Effector memory CD8-positive, alpha-beta T cell (primary cell): ENCODE measurements around the gene PITPNC1.

Source experiments
- ATAC-seq: fragments of 150-1000 bp; cut with Tn5 transposase; replicated peaks from 2 replicates; pipeline ENCODE4 v1.10.0; 2021; ENCODE audit warnings: mild to moderate bottlenecking, moderate library complexity
- DNase-seq, 3 experiments: peaks; one replicate each; pipeline ENCODE4 v3.0.0; 2021
- H3K27ac Mint-ChIP-seq, 2 donors: one replicate each; pipeline ENCODE4 v1.8.0; 2022; ENCODE audit warnings: mild to moderate bottlenecking in 2 of 2, mixed read lengths in 2 of 2, moderate library complexity in 2 of 2
- H3K27me3 Mint-ChIP-seq, 2 donors: one replicate each; pipeline ENCODE4 v1.8.0; 2022; ENCODE audit warnings: mixed read lengths in 2 of 2
- H3K36me3 Mint-ChIP-seq: one replicate; pipeline ENCODE4 v1.8.0; 2022; ENCODE audit warnings: mild to moderate bottlenecking, moderate library complexity, mixed read lengths; ENCODE audit not compliant: insufficient read depth
- H3K4me1 Mint-ChIP-seq, 2 donors: one replicate each; pipeline ENCODE4 v1.8.0; 2022; ENCODE audit warnings: low read depth in 2 of 2, mixed read lengths in 2 of 2
- H3K4me3 Mint-ChIP-seq, 2 donors: one replicate each; pipeline ENCODE4 v1.8.0; 2022; ENCODE audit warnings: mild to moderate bottlenecking in 2 of 2, mixed read lengths in 2 of 2, moderate library complexity in 2 of 2
- H3K9me3 Mint-ChIP-seq, 2 donors: one replicate each; pipeline ENCODE4 v1.8.0; 2022; ENCODE audit warnings: mixed read lengths in 2 of 2

Gene PITPNC1

DNA sequence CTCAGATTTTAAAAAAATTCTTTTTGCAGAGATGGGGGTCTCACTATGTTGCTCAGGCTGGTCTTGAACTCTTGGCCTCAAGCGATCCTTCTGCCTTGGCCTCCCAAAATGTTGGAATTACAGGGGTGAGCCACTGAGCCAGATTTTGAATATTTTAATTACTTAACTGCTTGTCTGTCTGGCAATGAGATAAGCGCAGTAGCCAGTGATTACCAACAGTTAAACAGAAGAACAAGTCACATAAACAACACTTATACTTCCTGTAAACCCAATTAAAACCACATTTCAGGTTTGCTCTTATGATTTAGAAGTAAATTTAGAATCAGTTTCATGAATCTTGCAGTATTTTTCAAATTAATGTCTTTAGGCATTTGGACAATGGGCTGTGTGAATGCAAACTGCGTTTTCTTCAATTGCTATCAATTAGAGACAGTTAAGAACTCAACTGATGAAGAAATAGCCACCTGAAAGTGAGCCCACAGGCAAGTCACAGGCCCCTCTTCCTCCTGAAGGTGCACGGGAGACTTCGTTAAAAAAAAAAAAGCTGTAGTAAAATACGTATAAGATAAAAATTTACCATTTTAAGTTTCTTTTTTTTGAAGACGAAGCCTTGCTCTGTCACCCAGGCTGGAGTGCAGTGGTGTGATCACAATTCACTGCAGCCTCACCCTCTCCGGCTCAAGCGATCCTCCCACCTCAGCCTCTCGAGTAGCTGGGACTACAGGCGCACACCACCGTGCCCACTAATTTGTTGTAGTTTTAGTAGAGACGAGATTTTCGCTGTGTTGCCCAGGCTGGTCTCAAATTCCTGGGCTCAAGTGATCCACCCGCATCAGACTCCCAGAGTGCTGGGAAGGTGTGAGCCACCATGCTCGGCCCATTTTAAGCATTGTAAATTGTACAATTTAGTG lies 73.0 kb downstream of the PITPNC1 start:
- Mint-ChIP-seq H3K4me1 (peaks cover 59 to 78% of the 10 kb centered on the region in 2 donors), H3K4me3 (peak overlapping the region; percentile 72 to 75), H3K36me3 (peaks cover 15% of the 10 kb centered on the region), H3K27me3 (no peaks in the 10 kb centered on the region), H3K27ac (peak overlapping the region; percentile 93 to 95), H3K9me3 (no peaks in the 10 kb centered on the region)
- DNase-seq, result peak in 1 of 3 experiments; percentile 43
- peak; percentile 57 for ATAC-seq

DNA sequence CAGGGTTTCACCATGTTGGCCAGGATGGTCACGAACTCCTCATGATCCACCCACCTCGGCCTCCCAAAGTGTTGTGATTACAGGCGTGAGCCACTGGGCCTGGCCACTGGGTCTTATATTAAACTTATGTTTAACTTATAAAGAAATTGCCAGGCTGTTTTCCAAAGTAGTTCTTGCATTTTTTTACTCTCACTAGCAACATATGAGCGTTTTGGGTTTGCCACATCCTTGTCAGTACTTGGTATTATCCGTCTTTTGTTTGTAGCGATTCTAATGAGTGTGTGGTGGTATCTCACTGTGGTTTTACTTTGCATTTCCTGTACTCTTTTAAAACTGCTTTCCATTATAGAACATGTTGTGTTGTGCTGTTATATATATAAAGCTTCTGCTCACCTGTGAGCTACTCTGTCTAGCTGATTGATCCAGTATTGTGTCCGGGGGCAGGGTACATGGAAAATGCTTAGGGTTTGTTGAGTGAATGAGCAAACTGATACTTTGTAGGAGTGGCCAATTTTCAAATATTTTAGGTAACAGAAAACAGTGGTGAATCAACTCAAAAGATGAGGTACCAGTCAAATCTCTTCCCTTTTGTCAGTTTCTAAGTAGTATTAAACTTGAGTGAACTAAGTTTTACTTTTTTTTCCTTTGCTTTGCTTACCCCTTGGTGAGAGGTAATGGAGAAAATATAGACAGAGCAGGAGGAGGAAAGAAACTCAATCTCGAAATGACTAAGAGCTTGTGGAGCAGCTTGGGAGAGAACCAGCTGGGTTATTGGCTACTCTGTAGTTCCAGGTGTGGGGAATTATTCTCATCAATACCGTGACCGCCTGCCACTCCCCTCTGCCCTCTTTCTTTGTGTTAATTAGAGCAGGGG lies 75.8 kb downstream of the PITPNC1 start:
- H3K27me3 Mint-ChIP-seq, result no peaks in the 10 kb centered on the region
- peak overlapping the region; percentile 93 to 95 for H3K27ac Mint-ChIP-seq
- ATAC-seq, result peak; percentile 92
- peaks cover under 1 to 2% of the 10 kb centered on the region in 2 donors for H3K9me3 Mint-ChIP-seq
- H3K4me3 Mint-ChIP-seq, result peak overlapping the region; percentile 72 to 75
- H3K36me3 Mint-ChIP-seq, result peaks cover 15% of the 10 kb centered on the region
- peak in 2 of 3 experiments; percentile 31 to 33 for DNase-seq
- peaks cover 72 to 97% of the 10 kb centered on the region in 2 donors for H3K4me1 Mint-ChIP-seq

DNA sequence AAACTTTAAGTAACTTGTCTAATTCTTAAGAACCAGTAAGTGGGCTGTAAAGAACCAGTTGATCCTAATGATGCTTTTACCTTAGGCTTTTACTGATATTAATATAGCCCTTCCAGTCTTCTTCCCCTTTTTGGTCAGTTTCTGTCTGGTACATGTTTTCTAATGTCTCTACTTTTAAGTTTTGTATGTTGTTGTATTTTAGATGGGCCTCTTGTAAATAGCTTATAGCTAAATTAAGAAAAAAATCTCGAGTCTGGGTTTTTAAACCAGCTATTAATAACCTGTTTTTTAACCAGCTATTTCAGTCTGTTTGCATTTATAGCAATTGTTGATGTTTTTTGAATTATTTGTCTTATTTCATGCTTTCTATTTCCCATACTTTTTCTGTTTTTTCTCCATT lies 79.0 kb downstream of the PITPNC1 start:
- DNase-seq, result no peak
- peak overlapping the region; percentile 3 to 52 for H3K4me3 Mint-ChIP-seq
- no peaks in the 10 kb centered on the region for H3K27me3 Mint-ChIP-seq
- H3K27ac Mint-ChIP-seq, result peak overlapping the region; percentile 82 to 86
- peaks cover 14% of the 10 kb centered on the region for H3K36me3 Mint-ChIP-seq
- no peak for ATAC-seq
- H3K4me1 Mint-ChIP-seq, result peaks cover 51 to 87% of the 10 kb centered on the region in 2 donors
- peaks cover 4 to 9% of the 10 kb centered on the region in 2 donors for H3K9me3 Mint-ChIP-seq

DNA sequence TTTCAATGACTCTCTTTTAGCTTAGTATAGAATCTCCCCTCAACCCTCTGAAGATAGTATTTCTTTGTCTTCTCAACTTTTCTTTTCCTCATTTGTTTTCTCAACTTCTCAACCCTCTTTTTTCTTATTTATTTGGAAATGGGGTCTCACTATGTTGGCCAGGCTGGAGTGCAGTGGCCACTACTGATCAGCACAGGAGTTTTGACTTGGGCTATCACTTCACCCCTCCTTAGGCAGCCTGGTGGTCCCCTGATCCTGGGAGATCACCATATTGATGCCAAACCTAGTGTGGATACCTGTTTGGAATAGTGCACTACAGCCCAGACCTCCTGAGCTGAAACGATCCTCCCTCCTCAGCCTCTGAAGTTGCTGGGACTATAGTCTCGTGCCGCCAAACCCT lies 79.8 kb downstream of the PITPNC1 start:
- peaks cover 51 to 87% of the 10 kb centered on the region in 2 donors for H3K4me1 Mint-ChIP-seq
- no peak for DNase-seq
- peaks cover 4 to 9% of the 10 kb centered on the region in 2 donors for H3K9me3 Mint-ChIP-seq
- no peak for ATAC-seq
- peaks cover 10% of the 10 kb centered on the region for H3K36me3 Mint-ChIP-seq
- H3K27me3 Mint-ChIP-seq, result no peaks in the 10 kb centered on the region
- peak overlapping the region; percentile 47 to 52 for H3K4me3 Mint-ChIP-seq
- peak overlapping the region; percentile 82 to 86 for H3K27ac Mint-ChIP-seq

DNA sequence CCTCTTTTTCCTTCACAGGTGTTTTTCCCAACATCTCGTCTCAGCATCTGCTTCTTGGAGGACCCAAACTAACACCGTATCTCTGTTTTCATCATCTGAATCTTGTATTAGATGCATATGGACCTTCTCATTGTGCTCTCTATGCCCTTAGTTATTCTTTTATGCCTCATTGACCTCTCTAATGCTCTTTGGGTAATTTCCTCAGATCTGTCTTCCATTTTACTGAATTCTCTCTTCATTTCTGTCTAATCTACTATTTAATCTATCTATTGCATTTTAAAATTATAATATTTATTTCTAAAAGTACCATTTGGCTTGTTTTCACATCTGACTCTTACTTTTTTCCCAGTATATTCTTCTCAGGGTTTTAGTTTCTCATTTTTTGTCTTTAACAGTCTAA lies 81.1 kb downstream of the PITPNC1 start:
- Mint-ChIP-seq H3K4me1 (peaks cover 45 to 81% of the 10 kb centered on the region in 2 donors), H3K36me3 (peaks cover 4% of the 10 kb centered on the region), H3K27me3 (no peaks in the 10 kb centered on the region), H3K4me3 (peak overlapping the region in 1 of 2 donors; percentile 32), H3K9me3 (peaks cover 4 to 9% of the 10 kb centered on the region in 2 donors), H3K27ac (peak overlapping the region; percentile 5 to 86)
- ATAC-seq (no peak), DNase-seq (no peak)

DNA sequence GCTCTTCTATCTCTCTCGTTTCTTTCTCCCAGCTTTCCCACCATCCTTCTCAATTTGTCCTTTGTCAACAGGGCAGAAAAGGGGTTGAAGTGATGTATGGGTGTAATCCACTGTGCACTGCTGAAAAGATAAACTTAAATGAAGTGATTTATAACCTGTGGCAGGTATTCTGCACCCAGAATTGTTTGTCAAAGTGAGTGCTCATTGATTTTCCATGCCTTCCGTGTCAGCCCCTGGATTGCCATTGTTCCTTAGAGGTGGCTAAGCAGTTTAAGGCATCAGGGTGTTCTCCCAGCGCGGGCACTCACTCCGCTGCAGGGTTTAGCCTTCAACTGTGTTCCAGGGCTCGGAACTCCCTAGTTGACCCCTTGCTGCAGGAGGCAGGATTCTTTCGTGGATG lies 82.9 kb downstream of the PITPNC1 start:
- Mint-ChIP-seq H3K4me1 (peaks cover 44 to 71% of the 10 kb centered on the region in 2 donors), H3K9me3 (peaks cover 4 to 9% of the 10 kb centered on the region in 2 donors), H3K36me3 (peaks cover 4% of the 10 kb centered on the region), H3K27ac (peak overlapping the region in 1 of 2 donors; percentile 86), H3K27me3 (no peaks in the 10 kb centered on the region), H3K4me3 (no peak overlapping the region)
- ATAC-seq, result no peak
- DNase-seq, result no peak

DNA sequence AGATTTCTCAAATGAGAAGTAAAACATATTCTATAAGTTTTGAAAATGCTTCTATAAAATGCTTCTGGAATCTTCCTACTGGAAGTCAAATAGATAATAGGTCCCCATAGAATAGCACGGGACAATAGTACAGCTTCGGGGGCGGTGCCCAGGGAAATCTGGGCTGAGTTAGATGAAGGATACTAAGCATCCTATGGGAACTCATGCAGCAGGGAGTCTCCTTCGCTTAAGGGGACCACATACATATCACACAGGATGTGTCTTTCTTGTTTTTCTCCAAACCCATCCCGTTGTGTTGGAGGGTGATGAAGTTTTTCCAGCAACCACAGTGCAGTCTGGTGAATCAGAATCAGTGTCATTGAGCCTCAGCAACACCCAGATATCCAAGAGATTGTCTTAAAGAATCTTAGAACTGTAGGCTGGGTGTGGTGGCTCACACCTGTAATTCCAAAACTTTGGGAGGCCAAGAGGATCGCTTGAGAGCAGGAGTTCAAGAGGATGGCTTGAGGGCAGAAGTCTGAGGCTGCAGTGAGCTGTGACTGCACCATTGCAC lies 84.2 kb downstream of the PITPNC1 start:
- no peaks in the 10 kb centered on the region for H3K27me3 Mint-ChIP-seq
- ATAC-seq (no peak), DNase-seq (no peak)
- peak overlapping the region; percentile 33 to 56 for H3K4me3 Mint-ChIP-seq
- H3K36me3 Mint-ChIP-seq, result peaks cover 4% of the 10 kb centered on the region
- H3K27ac Mint-ChIP-seq, result peak overlapping the region; percentile 71 to 81
- H3K4me1 Mint-ChIP-seq, result peaks cover 42 to 69% of the 10 kb centered on the region in 2 donors
- peaks cover 4 to 9% of the 10 kb centered on the region in 2 donors for H3K9me3 Mint-ChIP-seq

DNA sequence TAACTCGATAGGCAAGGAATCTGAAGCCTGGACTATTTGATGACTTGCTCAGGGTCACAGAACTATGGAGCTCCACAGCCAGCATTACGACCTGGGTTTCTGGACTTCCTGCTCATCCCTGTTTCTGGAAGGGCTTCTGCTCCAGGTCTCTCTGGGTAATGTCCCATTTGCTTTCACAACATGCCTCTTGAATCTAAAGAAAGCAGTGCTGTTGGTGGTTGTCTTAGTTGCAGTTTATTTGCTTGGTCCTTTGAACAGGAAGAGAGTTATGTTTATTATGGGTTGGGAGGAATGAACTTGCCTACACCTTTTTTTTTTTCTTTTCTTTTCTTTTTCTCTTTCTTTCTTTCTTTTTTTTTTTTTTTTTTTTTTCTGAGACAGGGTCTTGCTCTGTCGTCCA lies 84.8 kb downstream of the PITPNC1 start:
- no peak for ATAC-seq
- Mint-ChIP-seq H3K9me3 (peaks cover 4 to 9% of the 10 kb centered on the region in 2 donors), H3K27ac (peak overlapping the region; percentile 71 to 81), H3K27me3 (no peaks in the 10 kb centered on the region), H3K4me3 (peak overlapping the region; percentile 33 to 56), H3K36me3 (peaks cover 4% of the 10 kb centered on the region), H3K4me1 (peaks cover 43 to 68% of the 10 kb centered on the region in 2 donors)
- no peak for DNase-seq

DNA sequence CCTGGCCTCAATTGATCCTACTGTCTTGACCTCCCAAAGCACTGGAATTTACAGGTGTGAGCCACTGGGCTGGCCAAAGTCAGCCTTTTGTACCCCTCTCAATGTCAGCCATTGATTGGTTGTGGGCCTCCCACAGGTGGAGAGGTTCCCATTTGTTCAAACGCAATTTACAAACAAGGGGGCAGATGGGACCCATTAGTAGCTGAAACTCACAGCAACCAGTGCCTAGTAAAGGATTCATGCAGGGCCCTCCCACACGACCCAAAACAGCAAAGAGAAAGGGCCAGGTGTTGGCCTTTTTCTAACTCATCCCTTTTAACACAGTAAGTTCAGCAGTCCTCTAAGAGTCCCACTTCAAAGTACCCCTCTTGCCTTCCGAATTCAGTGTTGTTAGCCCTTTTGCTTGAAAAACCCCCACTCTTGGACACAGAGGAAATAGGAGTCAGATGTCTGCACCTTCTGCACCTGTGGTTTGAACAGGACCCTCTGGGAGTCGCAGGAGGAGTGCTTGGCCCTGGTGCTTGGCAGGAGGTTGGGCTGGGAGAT lies 89.2 kb downstream of the PITPNC1 start:
- Mint-ChIP-seq H3K27ac (peak overlapping the region; percentile 92 to 93), H3K36me3 (no peaks in the 10 kb centered on the region), H3K27me3 (no peaks in the 10 kb centered on the region), H3K4me3 (peak overlapping the region; percentile 33 to 44), H3K4me1 (peaks cover 48 to 58% of the 10 kb centered on the region in 2 donors), H3K9me3 (no peaks in the 10 kb centered on the region)
- DNase-seq (no peak), ATAC-seq (no peak)

DNA sequence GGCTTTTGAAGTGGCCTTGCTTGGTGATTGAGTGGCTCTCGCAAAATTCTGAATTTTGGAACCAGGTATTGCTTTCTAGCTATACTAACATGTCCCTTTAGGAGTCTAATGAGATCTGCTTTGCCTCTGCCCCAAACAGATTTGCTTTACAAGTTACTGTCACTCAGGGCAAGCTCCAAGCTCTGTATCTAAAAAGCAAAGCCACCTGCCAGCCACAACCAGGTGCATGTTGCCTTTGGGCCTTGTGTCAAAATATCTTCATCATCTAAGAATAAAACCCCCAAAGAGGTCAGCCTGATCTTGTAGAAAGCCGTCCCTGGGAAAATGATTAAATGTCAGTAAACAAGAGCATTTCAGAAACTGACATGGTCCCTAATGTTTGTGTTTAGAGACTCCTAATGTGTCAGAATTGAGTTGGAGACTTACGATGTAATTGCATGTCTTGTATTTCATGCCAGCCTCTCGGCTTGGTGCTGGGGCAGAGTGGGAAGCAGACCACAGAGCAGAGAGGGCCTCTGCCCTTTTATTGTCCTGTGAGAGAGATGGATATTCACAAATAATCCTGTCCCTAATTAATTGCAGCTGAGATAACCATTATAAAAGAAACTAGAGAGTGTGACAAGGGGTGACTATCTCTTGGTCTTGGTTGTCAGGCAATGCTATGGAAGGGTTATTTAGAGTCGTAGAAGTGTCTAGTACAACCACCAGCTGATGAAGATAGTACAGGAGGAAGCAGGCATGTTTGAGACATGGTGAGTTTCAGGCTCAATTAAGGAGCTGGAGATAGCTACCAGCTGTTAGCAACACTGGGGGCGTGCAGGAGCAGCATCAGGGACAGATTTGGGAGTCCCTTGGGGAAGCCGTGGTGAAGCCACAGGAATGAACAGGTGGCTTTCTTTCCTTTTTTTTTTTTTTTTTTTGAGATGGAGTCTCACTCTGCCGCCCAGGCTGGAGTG lies 90.7 kb downstream of the PITPNC1 start:
- Mint-ChIP-seq H3K27me3 (no peaks in the 10 kb centered on the region), H3K27ac (peak overlapping the region; percentile 92 to 93), H3K9me3 (no peaks in the 10 kb centered on the region), H3K4me3 (peak overlapping the region; percentile 45 to 64), H3K36me3 (no peaks in the 10 kb centered on the region), H3K4me1 (peaks cover 48 to 58% of the 10 kb centered on the region in 2 donors)
- DNase-seq (no peak), ATAC-seq (no peak)

DNA sequence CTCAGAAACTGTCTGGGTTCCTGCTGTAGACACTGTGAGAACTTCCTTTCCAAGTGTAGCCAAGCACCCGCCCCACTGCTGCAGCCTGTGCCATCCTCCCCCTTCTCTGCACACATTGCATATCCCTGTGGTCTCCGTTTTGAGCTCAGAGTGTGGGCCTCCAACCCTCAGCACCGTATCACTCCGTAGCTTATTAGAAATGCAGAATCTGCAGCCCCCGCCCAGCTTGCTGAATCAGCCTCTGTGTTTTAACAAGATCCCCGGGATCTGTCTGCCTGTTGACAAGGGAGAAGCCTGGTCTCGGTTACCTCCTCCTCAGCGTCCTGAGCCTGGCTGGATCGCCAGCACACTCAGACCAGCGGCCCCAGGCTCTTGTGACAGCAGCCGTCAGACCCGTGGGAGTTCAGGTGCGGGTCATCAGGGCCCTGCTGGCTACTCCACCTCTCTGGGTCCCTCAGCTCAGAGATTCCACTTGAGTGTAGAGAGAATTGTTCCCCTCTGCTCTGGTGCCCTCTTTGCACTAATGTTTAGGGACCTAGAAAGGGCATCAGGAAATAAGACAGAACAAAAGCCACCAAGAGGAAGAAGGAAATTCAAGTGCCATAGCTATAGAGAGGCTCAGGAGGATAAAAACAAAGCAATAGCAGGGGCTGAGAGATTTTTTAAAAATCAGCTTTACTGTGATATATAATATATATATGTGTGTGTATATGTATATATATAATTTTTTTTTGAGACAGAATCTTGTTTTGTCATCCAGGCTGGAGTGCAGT lies 92.3 kb downstream of the PITPNC1 start:
- peak overlapping the region; percentile 92 to 93 for H3K27ac Mint-ChIP-seq
- peaks cover under 1% of the 10 kb centered on the region for H3K36me3 Mint-ChIP-seq
- peaks cover 48 to 59% of the 10 kb centered on the region in 2 donors for H3K4me1 Mint-ChIP-seq
- H3K27me3 Mint-ChIP-seq, result no peaks in the 10 kb centered on the region
- DNase-seq (no peak), ATAC-seq (peak; percentile 76)
- no peaks in the 10 kb centered on the region for H3K9me3 Mint-ChIP-seq
- peak overlapping the region; percentile 68 to 72 for H3K4me3 Mint-ChIP-seq
